Loucy (cell line): ENCODE data around the gene TBCCD1.

Source experiments
- H2AFZ ChIP-seq: fragments of 200-600 bp; sonication (generic); 2 replicates; pipeline ENCODE4 v1.6.0; 2016; ENCODE audit warnings: antibody characterized with exemption, mild to moderate bottlenecking, low read length, moderate library complexity
- H3F3A ChIP-seq: fragments of 200-600 bp; 2 replicates; pipeline ENCODE4 v1.6.0; 2016; ENCODE audit warnings: antibody characterized with exemption, low read depth, mild to moderate bottlenecking
- H3K27me3 ChIP-seq: fragments of 200-600 bp; sonication (generic); 2 replicates; pipeline ENCODE4 v1.6.1; 2014; ENCODE audit warnings: low read length, mild to moderate bottlenecking; ENCODE audit not compliant: insufficient read depth, poor library complexity, severe bottlenecking
- H3K36me3 ChIP-seq: fragments of 200-600 bp; sonication (generic); 2 replicates; pipeline ENCODE4 v1.6.1; 2016; ENCODE audit warnings: low read length; ENCODE audit not compliant: insufficient read depth
- H3K4me1 ChIP-seq: fragments of 200-600 bp; sonication (generic); 2 replicates; pipeline ENCODE4 v1.5.1; 2014; ENCODE audit warnings: low read length, mild to moderate bottlenecking; ENCODE audit not compliant: insufficient read depth, poor library complexity, severe bottlenecking
- H3K4me2 ChIP-seq: fragments of 200-600 bp; sonication (generic); 2 replicates; pipeline ENCODE4 v1.6.0; 2014; ENCODE audit warnings: antibody characterized with exemption, low read length, low read depth, mild to moderate bottlenecking; ENCODE audit not compliant: poor library complexity, severe bottlenecking
- H3K4me3 ChIP-seq: fragments of 200-600 bp; sonication (generic); 2 replicates; pipeline ENCODE4 v1.5.1; 2014; ENCODE audit warnings: low read length, mild to moderate bottlenecking, mixed read lengths; ENCODE audit not compliant: poor library complexity, severe bottlenecking
- H3K79me2 ChIP-seq: fragments of 200-600 bp; sonication (generic); 2 replicates; pipeline ENCODE4 v1.6.1; 2014; ENCODE audit warnings: low read length; ENCODE audit not compliant: insufficient read depth
- H3K9ac ChIP-seq: fragments of 200-600 bp; sonication (generic); 2 replicates; pipeline ENCODE4 v1.6.0; 2014; ENCODE audit warnings: mild to moderate bottlenecking, low read depth, low read length, moderate library complexity; ENCODE audit not compliant: poor library complexity, severe bottlenecking
- H3K9me2 ChIP-seq: fragments of 200-600 bp; sonication (generic); replicated peaks from 2 replicates; pipeline ENCODE4 v1.6.1; 2016; ENCODE audit warnings: low read depth, low read length, mixed read lengths
- H3K9me3 ChIP-seq: fragments of 200-600 bp; sonication (generic); 2 replicates; pipeline ENCODE4 v1.6.1; 2014; ENCODE audit warnings: mild to moderate bottlenecking, antibody characterized with exemption, low read length, low read depth; ENCODE audit not compliant: insufficient read depth
- H4K20me1 ChIP-seq: fragments of 200-600 bp; sonication (generic); 2 replicates; pipeline ENCODE4 v1.6.0; 2014; ENCODE audit warnings: antibody characterized with exemption, low read length, mild to moderate bottlenecking; ENCODE audit not compliant: insufficient read depth, poor library complexity, severe bottlenecking
- CTCF ChIP-seq: fragments of 200-600 bp; sonication (generic); conservative IDR thresholded peaks from 2 replicates; pipeline ENCODE4 v1.5.1; 2014; ENCODE audit warnings: mild to moderate bottlenecking, antibody characterized with exemption, low read length
- EZH2phosphoT487 ChIP-seq: fragments of 200-600 bp; IDR thresholded peaks from 2 replicates; pipeline ENCODE4 v1.6.1; 2018; ENCODE audit warnings: antibody characterized with exemption, mild to moderate bottlenecking, moderate library complexity, borderline replicate concordance

Gene TBCCD1

GRCh38 chr3:186583831-186584230, 16.7 kb upstream of the TBCCD1 start:
- Histone ChIP-seq H3K9ac (no peak overlapping the region), H3K27me3 (no peaks in the 10 kb centered on the region), H3K4me2 (no peak overlapping the region), H3K36me3 (peaks cover 74% of the 10 kb centered on the region; the same call in 1 of the 2 replicates), H2AFZ (no peak overlapping the region), H3K4me1 (no peaks in the 10 kb centered on the region), H3K4me3 (no peak overlapping the region), H4K20me1 (peaks cover 3% of the 10 kb centered on the region), H3K79me2 (peaks cover 13% of the 10 kb centered on the region), H3K9me3 (no peaks in the 10 kb centered on the region), H3K9me2 (no peaks in the 10 kb centered on the region), H3F3A (no peaks in the 10 kb centered on the region)
- TF ChIP-seq EZH2phosphoT487 = no peak

GRCh38 chr3:186582541-186582940, 15.4 kb upstream of the TBCCD1 start:
- Histone ChIP-seq H4K20me1 (peaks cover 12% of the 10 kb centered on the region), H3K9me3 (no peaks in the 10 kb centered on the region), H3K4me2 (no peak overlapping the region), H3K4me1 (no peaks in the 10 kb centered on the region), H3K36me3 (peaks cover 86% of the 10 kb centered on the region), H3K4me3 (no peak overlapping the region), H3K27me3 (no peaks in the 10 kb centered on the region), H3F3A (no peaks in the 10 kb centered on the region), H3K9ac (no peak overlapping the region), H3K79me2 (peaks cover 19% of the 10 kb centered on the region), H2AFZ (no peak overlapping the region), H3K9me2 (no peaks in the 10 kb centered on the region)
- TF ChIP-seq EZH2phosphoT487 (no peak), CTCF (no peak)

DNA sequence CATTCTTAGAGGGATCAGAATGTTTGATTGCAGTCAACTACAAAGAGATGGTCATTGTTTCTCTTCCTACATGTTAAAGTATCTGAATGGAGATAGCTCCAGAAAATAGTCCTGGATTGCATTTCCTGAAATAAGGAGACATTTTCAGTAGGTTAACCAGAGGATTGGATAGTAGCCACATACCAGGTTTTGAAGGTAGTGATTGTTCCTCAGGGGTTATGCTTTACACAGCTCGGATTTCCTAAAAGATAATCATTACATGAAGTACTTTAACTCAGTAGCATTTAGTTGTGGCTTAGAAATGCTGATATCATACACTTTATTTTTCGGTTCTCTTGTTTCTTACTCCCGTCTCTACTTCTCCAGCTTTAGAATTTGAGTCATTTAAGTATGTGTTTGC, 13.6 kb upstream of the TBCCD1 start:
- Histone ChIP-seq H3K79me2 (peaks cover 33% of the 10 kb centered on the region), H3K4me1 (peaks cover 10% of the 10 kb centered on the region), H3K36me3 (peaks cover 99% of the 10 kb centered on the region), H3F3A (no peaks in the 10 kb centered on the region), H3K9ac (no peak overlapping the region), H3K9me3 (no peaks in the 10 kb centered on the region), H2AFZ (no peak overlapping the region), H3K9me2 (no peaks in the 10 kb centered on the region), H3K4me2 (no peak overlapping the region), H4K20me1 (peaks cover 17% of the 10 kb centered on the region), H3K27me3 (no peaks in the 10 kb centered on the region), H3K4me3 (no peak overlapping the region)
- no peak for TF ChIP-seq CTCF
- no peak for TF ChIP-seq EZH2phosphoT487

DNA sequence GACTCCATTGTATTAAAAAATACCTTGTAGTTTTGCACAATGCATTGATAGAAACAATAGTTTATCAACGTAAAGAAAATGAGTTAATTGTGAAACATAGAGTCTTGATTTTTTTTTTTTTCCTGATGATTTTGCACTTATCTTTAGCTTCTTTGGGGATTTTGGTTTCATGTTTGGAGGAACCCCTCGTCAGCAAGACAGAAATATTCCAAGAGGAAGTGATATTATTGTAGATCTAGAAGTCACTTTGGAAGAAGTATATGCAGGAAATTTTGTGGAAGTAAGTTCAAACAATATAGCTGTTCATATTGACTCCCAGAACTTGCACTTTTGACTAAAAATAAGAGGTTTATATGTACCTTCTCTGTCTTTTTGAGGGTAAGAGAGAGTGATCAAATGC, 10.4 kb upstream of the TBCCD1 start:
- peaks cover 95% of the 10 kb centered on the region for H3K36me3 ChIP-seq

More for the DNA sequence above, 10.4 kb upstream of the TBCCD1 start:
- Histone ChIP-seq H3K27me3 (no peaks in the 10 kb centered on the region), H4K20me1 (peaks cover 42% of the 10 kb centered on the region), H3K4me1 (peaks cover 32% of the 10 kb centered on the region), H3K9me3 (no peaks in the 10 kb centered on the region), H2AFZ (no peak overlapping the region), H3K9me2 (no peaks in the 10 kb centered on the region), H3F3A (no peaks in the 10 kb centered on the region), H3K79me2 (peaks cover 66% of the 10 kb centered on the region), H3K4me2 (peak overlapping the region; percentile 97), H3K4me3 (peak overlapping the region; percentile 32), H3K9ac (peak overlapping the region; percentile 16)
- TF ChIP-seq CTCF (no peak), EZH2phosphoT487 (no peak)
